ENCODE results near the gene OR7C1.
"Not testable (repeated sequence)": the region's sequence is repeated elsewhere in the genome, so short reads cannot be mapped to it uniquely, and the experiment has no call there.

The OR7C1 gene

DNA sequence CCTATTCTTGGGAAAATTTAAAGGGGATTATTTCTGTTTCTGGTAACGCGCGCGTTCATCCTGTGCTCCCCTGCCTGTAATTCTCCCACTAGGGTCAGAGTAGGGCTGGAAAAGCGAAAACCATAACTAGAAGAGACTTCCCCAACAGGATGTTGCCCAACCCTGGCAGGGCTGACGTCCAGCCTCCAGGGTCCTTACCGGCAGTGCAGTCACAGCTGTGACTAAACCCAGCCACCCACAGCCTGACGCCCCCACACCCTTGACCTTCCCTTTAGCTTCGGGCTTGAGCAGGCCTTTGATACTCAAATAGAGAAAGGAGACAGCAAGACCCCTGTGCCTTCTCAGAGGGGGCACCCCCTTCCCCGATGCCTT lies 50.3 kb downstream of the OR7C1 start:
- not testable (repeated sequence) for DNase-seq (ENCODE audit: low read depth)

DNA sequence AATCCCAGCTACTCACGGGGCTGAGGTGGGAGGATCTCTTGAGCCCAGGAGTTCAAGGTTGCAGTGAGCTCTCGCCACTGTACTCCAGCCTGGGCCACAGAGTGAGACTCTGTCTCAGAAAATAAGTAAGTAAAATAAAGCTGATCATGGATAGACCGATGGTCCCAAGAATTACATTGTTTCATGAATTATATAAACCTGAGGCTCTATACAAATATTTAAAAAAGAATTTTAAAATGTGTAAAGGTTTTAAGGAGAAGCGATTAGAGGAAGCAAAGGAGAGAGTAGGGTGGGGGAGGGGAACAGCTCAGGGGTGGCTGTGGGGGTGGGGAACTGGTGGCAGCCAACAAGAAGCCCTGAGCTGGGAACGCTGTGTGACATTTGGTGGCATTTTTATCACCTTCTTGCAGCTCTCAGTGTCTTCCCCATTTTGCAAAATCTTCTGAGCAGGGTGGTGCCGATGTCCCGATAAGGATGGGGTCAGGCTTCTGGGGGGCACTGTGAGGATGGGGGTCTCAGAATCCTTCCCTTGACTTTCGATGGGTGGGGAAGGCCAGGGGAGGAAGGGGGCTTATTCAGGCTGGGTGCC lies 51.5 kb downstream of the OR7C1 start:
- not testable (repeated sequence) for DNase-seq (ENCODE audit: low read depth)

- no peak for DNase-seq (ENCODE audit: low read depth)
Observed at GRCh38 chr19:14782626-14783409, 52.2 kb downstream of the OR7C1 start.

GRCh38 chr19:14781713-14782536 lies 53.1 kb downstream of the OR7C1 start:
- not testable (repeated sequence) for DNase-seq (ENCODE audit: low read depth)

DNA sequence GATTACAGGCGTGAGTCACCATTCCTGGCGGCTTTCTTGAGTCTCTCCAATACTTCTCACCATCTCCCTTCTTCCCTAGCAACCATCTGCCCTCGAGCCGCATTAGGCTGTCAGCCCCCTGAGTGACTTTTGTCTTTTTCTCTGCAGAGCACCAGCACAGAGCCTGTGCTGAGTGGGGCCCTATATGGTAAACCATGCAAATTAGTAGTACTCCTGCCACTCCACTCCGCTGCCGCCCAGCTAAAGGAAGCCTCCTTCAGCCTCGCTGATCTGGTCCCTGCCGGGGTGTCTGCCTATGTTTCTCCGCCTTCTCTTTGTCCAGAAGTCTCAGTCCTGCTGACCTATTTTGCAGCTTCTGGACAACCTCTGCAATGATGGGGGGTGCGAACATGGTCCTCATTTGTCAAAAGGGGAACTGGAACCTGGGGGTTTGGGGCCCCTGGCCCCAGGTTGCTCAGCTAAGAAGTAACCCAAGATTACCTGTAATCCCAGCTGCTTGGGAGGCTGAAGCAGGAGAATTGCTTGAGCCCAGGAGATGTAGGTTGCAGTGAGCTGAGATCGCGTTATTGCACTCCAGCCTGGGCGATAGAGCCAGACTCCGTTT lies 54.3 kb downstream of the OR7C1 start:
- DNase-seq (ENCODE audit: low read depth), result not testable (repeated sequence)

DNA sequence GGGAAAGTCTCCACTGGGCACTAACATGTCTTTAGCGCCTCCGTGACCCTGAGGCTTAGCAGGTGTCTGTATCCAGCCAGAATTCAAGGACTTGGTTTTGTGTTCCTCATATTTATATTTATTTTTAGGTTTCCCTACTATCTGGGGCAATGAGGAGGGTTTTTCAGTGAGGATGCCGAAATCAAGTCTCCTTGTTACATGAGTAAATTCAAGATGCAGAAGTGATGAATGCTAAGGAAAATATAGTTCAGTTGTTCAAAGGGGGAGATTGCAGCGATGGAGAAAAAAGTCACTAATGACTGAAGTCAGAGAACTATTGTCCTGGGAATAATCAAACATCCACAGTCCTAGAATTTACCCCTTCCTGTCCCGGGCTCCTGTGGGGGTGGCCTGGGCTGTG lies 55.8 kb downstream of the OR7C1 start:
- no peak for DNase-seq (ENCODE audit: low read depth)

- not testable (repeated sequence) for DNase-seq (ENCODE audit: low read depth)
Observed at GRCh38 chr19:14778110-14778845, 56.7 kb downstream of the OR7C1 start, which contains the start of gene ADGRE2. ADGRE2 (minus strand) TSS chr19:14778560; CDS start chr19:14776756, 1,804 bp downstream.

DNA sequence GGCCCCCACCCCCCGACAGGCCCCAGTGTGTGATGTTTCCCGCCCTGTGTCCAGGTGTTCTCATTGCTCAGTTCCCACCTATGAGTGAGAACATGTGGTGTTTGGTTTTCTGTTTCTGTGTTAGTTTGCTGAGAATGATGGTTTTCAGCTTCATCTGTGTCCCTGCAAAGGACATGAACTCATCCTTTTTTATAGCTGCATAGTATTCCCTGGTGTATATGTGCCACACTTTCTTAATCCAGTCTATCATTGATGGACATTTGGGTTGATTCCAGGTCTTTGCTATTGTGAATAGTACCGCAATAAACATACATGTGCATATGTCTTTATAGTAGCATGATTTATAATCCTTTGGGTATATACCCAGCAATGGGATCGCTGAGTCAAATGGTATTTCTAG lies 57.3 kb downstream of the OR7C1 start:
- not testable (repeated sequence) for DNase-seq (ENCODE audit: low read depth)

DNA sequence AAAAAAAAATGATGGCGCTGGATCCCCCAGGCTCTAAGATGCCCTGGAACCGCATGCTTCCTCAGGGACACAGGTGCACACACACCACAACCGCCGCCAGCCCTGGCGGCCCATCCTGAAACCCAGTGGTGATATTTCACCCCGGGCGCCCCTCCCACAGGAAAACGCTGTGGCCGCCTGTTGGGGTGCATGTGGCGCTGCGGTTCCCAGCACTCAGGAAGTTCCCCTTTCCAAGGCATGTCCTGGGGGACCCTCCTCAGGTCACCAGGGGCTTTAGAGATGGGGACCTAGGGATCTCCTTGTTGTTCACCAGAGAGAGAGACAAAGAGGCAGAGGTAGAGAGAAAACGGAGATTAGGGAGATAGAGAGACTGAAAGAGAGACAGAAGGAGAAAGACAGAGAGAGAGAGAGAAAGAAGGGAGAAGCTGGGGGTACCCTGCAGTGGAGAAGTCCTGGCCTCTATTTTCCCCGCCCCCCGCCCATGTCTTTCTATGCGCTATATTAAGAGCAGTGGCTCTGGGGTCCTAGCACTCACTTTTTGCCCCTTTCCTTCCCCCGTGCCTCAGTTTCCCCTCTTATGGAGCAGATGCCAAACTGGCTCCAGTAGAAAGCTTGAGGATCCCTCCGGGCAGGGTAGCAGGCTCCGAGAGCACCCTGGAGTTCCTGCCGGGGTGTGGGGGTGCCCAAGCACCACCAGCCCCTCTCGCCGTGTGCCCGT lies 59.0 kb downstream of the OR7C1 start:
- DNase-seq (ENCODE audit: low read depth), result no peak

DNA sequence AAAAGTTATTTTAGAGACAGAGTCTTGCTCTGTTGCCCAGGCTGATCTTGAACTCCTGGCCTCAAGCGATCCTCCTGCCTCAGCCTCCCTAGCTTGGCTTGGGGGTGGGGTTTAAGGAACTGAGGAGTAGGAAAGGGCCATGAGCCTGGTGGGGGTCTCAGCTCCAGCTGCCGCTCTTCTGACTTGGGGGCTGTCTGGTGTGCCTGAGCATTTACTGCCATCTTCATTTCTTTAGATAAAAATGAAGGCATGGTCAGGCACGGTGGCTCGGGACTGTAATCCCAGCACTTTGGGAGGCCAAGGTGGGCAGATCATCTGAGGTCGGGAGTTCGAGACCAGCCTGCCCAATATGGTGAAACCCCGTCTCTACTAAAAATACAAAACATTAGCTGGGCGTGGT lies 59.7 kb downstream of the OR7C1 start:
- DNase-seq (ENCODE audit: low read depth), result not testable (repeated sequence)

- no peak for DNase-seq (ENCODE audit: low read depth)
Observed at GRCh38 chr19:14774373-14774772, 60.6 kb downstream of the OR7C1 start.

DNA sequence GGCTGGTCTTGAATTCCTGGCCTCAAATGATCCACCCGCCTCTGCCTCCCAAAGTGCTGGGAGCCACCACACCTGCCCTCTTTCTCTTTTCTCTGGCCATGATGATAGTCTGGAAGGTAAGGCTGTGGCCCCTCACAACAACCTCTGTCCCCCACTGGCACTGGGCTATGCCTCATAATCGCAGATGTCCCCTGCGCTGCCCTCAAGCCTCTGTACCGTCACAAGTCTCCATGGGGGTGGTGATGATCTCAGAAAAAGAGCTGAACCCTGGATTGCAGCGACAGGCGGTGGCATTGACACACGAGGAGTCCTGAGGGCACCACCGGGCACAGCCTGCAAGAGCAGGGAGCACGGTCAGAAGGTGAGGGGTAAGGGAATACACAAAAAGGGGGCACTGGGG lies 61.3 kb downstream of the OR7C1 start:
- DNase-seq (ENCODE audit: low read depth), result not testable (repeated sequence)

- DNase-seq (ENCODE audit: low read depth), result no peak
Observed at GRCh38 chr19:14772995-14773394, 62.0 kb downstream of the OR7C1 start.

- DNase-seq (ENCODE audit: low read depth), result no peak
Observed at GRCh38 chr19:14772467-14772866, 62.5 kb downstream of the OR7C1 start.

DNA sequence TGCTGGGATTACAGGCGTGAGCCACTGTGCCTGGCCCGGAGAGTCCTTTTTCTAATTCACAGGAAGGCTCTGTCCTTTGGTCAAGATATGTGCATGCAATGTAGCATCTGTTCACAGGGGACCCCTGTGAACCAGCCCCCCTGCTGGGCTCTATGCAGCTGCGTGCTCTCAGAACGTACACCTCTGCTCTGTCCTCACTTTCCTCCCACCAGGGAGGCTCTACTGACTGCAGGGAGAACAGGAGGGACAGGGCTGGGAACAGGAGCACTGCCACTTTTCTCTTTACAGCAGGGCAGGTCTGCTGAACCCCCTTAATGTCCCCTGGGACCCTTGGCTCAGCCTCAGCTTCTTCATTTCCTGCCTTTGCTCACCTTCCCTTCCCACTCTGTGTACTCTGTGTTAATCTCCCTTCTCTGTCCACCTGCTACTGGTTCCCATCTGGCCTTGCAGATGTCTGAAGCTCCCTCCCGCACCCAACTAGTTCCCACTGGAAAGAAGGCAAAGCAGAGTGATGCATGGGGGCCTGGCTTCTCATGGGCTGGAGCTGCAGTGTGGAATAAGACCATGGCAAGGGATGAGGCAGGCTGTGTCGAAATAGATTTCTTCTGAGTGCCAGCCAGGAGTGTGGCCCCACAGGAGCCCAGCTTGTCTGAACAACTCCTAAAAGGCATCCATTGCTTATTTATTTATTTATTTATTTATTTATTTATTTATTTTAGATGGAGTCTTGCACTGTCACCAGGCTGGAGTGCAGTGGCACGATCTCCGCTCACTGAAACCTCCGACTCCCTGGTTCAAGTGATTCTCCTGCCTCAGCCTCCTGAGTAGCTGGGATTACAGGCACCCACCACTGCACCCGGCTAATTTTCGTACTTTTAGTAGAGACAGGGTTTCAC lies 63.8 kb downstream of the OR7C1 start:
- no peak for DNase-seq (ENCODE audit: low read depth)

- no peak for DNase-seq (ENCODE audit: low read depth)
Observed at GRCh38 chr19:14770136-14770535, 64.8 kb downstream of the OR7C1 start.

- DNase-seq (ENCODE audit: low read depth), result no peak
Observed at GRCh38 chr19:14769201-14769600, 65.8 kb downstream of the OR7C1 start.

DNA sequence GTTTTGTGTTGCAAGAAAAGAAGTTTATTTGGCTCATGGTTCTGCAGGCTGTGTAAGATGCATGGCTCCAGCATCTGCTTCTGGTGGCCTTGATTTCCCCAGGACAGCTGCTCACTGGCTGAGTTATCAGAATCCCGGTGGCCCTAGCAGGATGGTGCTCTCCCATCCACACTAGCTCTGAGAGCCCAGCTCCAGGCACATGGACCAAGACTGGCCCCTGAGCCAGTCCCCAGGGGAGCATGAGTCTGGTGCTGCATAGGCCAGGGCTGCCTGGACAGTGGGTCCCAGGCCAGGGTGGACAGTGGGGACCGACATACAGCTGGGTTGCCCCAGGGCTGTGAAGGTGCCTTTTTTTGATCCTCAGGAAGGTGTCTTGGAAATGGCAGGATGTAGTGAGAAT lies 67.0 kb downstream of the OR7C1 start:
- no peak for DNase-seq (ENCODE audit: low read depth)

DNA sequence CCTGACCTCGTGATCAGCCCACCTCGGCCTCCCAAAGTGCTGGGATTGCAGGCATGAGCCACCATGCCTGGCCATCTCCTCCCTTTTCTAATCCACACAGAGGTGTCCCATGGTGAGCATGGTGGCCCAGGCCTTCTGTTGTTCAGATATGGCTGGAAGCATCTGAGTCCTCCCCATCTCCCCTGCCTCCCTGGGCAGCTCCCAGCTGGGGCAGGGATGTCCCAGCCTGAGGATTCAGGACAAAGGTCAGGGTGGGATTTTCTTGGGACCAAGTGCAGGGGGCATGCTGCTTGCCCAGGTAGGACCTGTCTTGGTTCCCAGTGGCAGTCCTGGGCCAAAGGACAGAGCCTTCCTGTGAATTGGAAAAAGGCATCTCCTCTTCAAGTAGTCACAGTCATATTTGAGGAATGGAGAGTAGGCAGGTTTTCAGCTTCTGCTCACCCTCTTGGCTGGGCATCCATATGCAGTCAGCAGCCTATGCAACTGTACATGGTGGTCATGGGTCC lies 67.5 kb downstream of the OR7C1 start:
- DNase-seq (ENCODE audit: low read depth), result no peak

DNA sequence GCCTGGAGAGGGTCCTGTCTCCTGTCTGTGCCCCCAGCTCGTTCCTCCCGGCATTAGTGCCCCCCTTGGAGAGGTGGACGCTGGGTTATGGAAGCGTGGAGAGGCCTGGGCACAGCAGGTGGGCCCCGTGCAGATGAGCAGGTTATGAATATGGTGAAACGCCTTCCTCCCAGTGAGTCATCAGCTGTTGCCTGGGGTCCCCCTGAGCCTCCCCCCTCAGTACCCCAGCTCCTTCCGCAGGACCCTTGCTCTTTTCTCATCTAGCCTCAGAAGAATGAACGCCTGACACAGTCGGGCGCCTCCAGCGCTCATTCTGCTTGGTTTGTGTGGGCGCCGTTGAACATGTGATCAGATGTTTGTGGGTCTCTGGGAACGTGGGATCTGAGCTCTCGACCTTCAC lies 69.1 kb downstream of the OR7C1 start:
- DNase-seq (ENCODE audit: low read depth), result not testable (repeated sequence)
